Muscle of arm (tissue), 14 donors: ENCODE results near the gene COX18. TPM values are rescaled to one million over a fixed set of nuclear protein-coding genes. Genes with fewer than 3 reads are reported as not detected.

Experiments used
- DNase-seq: peaks from one replicate; pipeline ENCODE4 v3.0.0-alpha.2; 2013
- long read RNA-seq, 11 donors: transcript quantifications; one replicate each; lab custom pipeline, GENCODE V29; 2026
- polyA plus RNA-seq, 12 donors: library from polyadenylated mRNA; unstranded; fragments of 120-200 nt; gene quantifications; one replicate each; pipeline ENCODE4 v1.2.1, GENCODE V29; 2013; ENCODE audit not compliant: insufficient read length in 12 of 12

COX18 gene, protein sequence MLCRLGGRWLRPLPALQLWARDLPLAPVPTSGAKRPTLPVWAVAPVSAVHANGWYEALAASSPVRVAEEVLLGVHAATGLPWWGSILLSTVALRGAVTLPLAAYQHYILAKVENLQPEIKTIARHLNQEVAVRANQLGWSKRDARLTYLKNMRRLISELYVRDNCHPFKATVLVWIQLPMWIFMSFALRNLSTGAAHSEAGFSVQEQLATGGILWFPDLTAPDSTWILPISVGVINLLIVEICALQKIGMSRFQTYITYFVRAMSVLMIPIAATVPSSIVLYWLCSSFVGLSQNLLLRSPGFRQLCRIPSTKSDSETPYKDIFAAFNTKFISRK
- 10 to 100 TPM in 11 of 12 donors, not detected in 1; 10.9 to 17.1 (median 13.0) TPM for polyA plus RNA-seq
- long read RNA-seq, donor 1, full-length matches to known transcripts = 1 of 1 reads
- long read RNA-seq, donor 1, partial matches to known transcripts = 0 of 1 reads
- long read RNA-seq, donor 1, other reads (novel, unspliced or antisense) = 0 of 1 reads
- long read RNA-seq, donor 2, full-length matches to known transcripts = 2 of 2 reads
- long read RNA-seq, donor 2, partial matches to known transcripts = 0 of 2 reads
- long read RNA-seq, donor 2, other reads (novel, unspliced or antisense) = 0 of 2 reads
- long read RNA-seq, donor 3, full-length matches to known transcripts = 4 of 4 reads
- long read RNA-seq, donor 3, partial matches to known transcripts = 0 of 4 reads
- long read RNA-seq, donor 3, other reads (novel, unspliced or antisense) = 0 of 4 reads
- long read RNA-seq, donor 4 = 0 reads
- long read RNA-seq, donor 5, full-length matches to known transcripts = 1 of 1 reads
- long read RNA-seq, donor 5, partial matches to known transcripts = 0 of 1 reads
- long read RNA-seq, donor 5, other reads (novel, unspliced or antisense) = 0 of 1 reads
- long read RNA-seq, donor 6, partial matches to known transcripts = 0 of 1 reads
- long read RNA-seq, donor 6, other reads (novel, unspliced or antisense) = 0 of 1 reads
- long read RNA-seq, donor 7 = 0 reads
- long read RNA-seq, donor 8, full-length matches to known transcripts = 6 of 6 reads
- long read RNA-seq, donor 8, partial matches to known transcripts = 0 of 6 reads
- long read RNA-seq, donor 8, other reads (novel, unspliced or antisense) = 0 of 6 reads
- long read RNA-seq, donor 9, full-length matches to known transcripts = 1 of 1 reads
- long read RNA-seq, donor 9, partial matches to known transcripts = 0 of 1 reads
- long read RNA-seq, donor 9, other reads (novel, unspliced or antisense) = 0 of 1 reads
- long read RNA-seq, donor 10, partial matches to known transcripts = 0 of 2 reads
- long read RNA-seq, donor 10, other reads (novel, unspliced or antisense) = 0 of 2 reads
- long read RNA-seq, donor 11, partial matches to known transcripts = 0 of 3 reads
- long read RNA-seq, donor 11, other reads (novel, unspliced or antisense) = 0 of 3 reads

- peak; percentile 99 for DNase-seq
These were observed at the start of gene COX18 for GRCh38 chr4:73069338-73070073. Gene COX18, minus strand, starts transcription at chr4:73069716. Its CDS starts 67 bp downstream, at chr4:73069649.

GRCh38 chr4:73109493-73109892, 40.0 kb upstream of the COX18 start:
- DNase-seq = no peak

- DNase-seq = no peak
These were observed 35.2 kb upstream of the COX18 start for GRCh38 chr4:73104695-73105094.

DNA sequence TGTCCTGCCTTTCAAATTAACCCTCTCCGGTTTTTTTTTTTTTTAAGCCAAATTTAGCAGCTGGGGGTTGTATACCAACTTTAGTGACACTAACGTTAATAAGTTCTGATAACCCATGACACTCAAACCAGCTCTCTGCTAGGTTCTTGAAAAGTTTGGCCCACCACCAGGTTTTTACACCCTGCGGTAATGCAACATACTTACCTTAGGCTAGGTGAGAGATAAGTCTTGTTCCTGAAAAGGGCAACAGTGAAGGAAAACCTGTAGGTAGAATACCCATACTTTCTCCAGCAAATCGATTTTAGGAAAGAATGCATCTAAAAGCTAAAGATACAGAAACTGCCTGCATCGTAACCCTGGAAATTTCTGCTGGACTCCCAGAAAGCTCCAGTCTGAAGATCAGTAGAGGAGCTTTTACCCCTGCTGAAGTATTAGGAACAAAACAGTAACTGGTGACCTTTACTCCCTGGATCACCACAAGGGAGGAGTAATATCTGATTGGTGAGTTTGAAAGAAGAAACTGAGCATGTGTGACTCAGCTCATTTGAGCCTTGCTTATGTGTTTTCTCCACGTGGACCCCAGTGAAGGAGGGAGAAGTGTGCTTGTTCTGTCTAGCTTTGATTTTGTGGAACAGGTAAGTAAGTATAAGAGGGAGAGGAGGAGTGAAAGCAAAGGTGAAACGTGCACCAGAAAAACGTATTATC, 34.4 kb upstream of the COX18 start:
- no peak for DNase-seq

DNA sequence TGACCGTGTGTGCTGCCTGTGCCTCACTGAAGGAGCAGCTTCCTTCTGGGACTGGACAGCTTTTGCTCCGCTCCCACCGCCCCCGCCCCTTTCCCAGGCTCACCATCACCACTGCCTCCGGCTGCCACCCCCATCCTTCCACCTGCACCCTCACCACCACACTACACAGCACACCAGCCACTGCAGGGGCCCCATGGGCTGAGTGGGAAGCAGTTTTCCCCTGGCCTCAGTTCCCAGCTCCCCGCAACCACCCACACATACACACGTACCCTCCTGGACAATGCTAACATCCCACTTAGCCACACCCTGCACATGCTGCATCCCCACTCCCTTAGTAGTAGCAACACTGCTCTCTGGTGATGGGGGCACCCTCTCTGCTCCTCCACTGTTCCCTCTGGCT, 29.6 kb upstream of the COX18 start:
- no peak for DNase-seq

- DNase-seq = no peak
These were observed 29.2 kb upstream of the COX18 start for GRCh38 chr4:73098713-73099112.

GRCh38 chr4:73098016-73098415, 28.5 kb upstream of the COX18 start:
- DNase-seq = no peak

GRCh38 chr4:73092868-73093267, 23.4 kb upstream of the COX18 start:
- no peak for DNase-seq

GRCh38 chr4:73090738-73091137, 21.2 kb upstream of the COX18 start:
- DNase-seq = no peak

GRCh38 chr4:73087871-73088270, 18.4 kb upstream of the COX18 start:
- DNase-seq = no peak

DNA sequence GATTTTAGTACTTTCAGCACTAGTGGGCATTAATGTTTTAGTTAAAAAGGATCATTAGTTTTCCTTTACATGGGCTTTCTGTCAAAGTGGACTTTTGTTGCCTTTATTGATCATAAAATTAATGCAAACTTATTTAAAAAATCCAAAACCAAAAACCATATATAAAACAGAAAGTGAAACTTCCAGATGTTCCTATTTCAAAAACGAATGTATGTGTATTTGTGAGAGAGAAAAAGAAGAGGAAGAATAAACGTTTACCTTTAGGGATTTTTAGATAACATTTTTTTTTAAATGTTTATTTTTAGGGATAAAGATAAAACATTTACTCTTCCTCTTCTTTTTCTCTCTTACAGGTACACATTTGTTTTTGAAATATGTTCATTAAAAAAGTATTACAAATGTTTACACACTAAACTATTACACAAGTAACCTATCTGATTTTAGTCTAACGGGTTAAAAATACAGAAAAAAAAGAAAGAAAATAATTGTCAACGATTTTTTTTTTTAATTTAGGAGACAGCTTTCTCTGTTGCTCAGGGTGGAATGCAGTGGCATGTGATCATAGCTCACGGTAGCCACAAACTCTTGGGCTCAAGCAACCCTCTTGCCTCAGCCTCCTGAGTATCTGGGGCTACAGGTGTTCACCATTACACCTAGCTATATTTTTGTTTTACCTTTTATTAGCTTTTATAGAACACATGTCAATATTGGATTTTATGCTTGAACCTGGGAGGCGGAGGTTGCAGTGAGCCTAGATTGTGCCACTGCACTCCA, 16.8 kb upstream of the COX18 start:
- no peak for DNase-seq

DNA sequence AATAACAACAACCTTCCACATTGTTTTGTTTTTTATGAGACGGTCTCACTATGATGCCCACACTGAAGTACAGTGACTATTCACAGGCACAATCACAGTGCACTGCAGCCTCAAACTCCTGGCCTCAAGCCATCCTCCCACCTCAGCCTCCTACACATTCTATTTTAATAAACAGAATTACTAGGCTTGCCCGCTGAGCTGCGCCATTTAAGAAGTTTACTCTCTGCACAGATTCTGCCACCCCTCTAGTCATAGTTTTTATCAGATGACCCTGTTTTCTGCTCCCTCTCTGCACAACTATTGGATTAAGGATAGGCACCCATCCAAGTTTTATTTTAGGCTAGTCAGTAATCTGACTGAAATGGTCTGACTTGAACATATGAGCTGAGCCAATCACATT, 11.3 kb upstream of the COX18 start:
- no peak for DNase-seq

DNA sequence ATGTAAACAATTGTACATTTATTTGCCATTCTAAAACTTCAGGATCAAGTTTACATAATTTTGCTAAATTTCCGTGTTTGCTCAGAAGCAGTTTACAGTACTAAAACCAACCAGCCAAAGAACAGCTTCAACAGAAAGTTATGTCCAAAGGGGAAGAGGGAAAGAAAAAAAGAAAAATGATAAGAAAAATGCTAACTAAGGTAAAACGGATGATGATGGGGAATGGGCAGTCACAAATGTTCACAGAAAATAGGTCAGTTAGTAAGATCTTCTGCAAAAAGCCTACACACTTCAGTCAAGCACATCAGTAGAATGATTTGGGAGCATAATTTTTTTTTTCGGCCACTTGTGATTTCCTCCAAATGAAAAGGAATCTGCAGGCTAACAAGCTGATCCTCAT, 6.3 kb upstream of the COX18 start:
- DNase-seq = no peak

GRCh38 chr4:73070074-73070390, 516 bp upstream of the COX18 start:
- DNase-seq = no peak

DNA sequence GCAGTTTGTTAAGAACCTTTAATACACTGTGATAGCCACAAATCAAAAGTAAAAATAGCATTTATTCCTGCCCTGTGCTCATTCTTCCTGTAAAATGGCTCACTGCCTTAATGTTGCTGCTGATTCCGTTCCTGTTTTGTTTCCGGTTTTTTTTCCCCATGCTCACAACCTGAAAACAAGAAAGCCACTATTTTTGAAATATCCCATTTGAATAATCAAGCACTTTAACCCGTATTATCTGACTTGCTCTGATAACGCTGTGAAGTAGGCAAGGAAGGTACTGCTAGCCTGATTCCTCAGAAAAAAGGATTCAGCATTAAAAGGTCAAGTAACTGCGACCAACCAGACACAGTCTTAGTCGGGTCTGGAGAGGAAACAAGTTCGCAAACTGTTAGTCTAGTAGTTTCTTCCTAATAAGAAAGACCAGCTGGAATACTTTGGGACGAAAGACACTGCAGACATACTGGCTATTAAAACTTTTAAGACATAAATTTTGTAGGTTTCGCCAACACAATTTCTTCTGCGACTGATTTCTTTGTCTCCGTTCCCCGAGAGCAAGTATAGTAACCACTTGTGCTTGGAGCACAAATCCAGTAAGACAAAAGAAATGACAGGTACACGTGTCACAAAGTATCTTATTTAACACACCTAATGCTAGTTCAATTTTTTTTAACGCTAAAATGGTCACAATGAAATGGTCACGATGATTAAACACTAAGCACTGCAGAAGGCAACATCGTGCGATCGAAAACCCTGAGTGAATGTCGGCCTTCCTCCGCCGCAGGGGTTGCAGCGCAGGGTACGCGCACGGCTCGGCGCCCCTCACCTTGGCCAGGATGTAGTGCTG, 802 bp downstream of the COX18 start:
- DNase-seq = peak; percentile 58

DNA sequence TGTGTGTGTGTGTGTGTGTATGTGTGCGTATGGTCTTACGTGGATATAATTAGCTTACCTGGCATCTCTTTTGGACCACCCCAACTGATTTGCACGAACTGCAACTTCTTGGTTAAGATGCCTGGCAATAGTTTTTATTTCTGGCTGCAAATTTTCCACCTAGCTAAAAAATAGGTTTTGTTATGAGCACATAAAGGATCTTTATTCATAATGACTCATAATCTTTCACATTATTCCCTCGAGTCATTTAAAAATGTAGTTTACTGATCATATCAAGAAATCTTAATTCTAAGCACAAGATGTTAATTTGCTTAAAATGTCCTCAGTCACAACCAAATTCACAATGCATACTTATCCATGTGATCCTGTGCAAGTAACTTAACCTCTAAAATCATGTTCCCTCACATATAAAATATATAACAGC, 1.5 kb downstream of the COX18 start:
- DNase-seq = no peak

DNA sequence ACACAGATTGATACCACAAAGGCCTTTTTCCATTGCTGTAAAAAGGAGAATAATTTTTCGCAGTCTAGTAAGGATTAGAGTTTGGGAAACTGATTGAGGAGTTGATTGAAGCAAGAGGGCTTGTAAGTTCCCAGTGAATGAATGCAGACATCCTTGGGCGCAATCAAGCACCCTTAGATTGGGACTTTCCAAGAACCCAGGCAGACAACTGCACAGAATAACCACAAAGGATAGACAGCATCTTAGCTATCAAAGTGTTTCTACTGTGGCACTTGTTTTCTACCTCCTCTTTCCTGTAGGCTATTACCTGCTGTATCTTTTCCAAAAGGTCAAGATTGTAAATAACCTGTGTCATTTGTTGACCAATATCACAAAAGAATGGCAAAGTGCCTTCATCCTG, 2.6 kb downstream of the COX18 start:
- DNase-seq = no peak

DNA sequence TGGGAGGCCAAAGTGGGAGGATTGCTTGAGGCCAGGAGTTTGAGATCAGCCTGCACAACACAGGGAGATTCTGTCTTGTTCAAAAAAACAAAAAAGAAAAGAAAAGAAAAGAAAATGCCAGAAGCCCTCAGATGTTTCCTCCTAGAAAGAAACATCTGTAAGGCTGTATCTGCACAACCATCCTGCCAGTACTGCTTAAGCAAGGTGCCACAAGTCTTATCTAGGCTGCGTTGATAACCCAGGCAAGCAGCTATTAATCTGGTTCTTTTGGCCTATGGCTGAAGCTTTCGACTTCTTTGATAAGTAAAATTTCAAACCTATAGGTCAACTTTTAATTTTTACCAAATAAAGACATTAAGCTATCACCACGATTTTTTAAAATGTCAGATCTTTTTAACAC, 3.1 kb downstream of the COX18 start:
- no peak for DNase-seq

- no peak for DNase-seq
These were observed 5.0 kb downstream of the COX18 start for GRCh38 chr4:73064536-73064935.
